Right ventricle myocardium inferior (tissue), 1 donor: Measurements from ENCODE around the gene RIMBP2. TPM values are rescaled to one million over a fixed set of nuclear protein-coding genes. Genes with fewer than 3 reads are reported as not detected.
"Not testable (repeated sequence)": the region's sequence is repeated elsewhere in the genome, so short reads cannot be mapped to it uniquely, and the experiment has no call there.

Source experiments
- ATAC-seq: fragments of 200-7000 bp; cut with Tn5 transposase; one replicate; pipeline ENCODE4 v1.9.1; 2020; ENCODE audit warnings: mild to moderate bottlenecking, moderate library complexity
- DNase-seq: peaks from one replicate; pipeline ENCODE4 v3.0.0; 2021; ENCODE audit errors: missing footprints
- intact Hi-C: fragments of 100-400 bp; cut with DNase I; formaldehyde crosslinking; loops from one replicate; pipeline ENCODE4 v1.11.0; 2022
- total RNA-seq: library from RNA; stranded (reverse); fragmentation: NEBNext Ultra II Directional; extraction: Animal tissue kit (Norgen Biotek cat#: 25700); gene quantifications from one replicate; pipeline ENCODE4 v1.2.1, GENCODE V29; 2021
- donor health status: DM: no; HTN: yes; CAD: no; lungs with severe emphysema.

RIMBP2 gene
- total RNA-seq, 1 donor from 2014 or later = not detected

DNA sequence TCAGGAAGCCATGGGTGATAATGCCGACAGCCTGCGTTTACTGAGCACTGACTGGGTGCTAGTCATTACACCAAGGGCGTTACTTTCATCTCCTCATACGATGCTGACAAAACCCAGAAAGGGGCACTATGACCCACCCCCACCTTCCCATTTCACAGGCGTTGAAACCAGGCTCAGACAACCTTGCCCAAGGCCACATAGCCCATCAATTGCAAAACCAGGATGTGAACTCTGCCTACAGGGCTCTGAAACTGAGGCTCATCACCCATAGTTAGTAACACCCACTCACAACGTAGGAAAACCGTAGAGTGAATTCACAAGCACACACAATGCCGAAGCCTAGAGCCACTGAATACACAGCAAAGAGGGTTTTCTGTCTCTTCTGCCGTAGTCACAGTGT, 119.9 kb downstream of the RIMBP2 start:
- intact Hi-C loops = no loop called here
- no peak for DNase-seq
- no peak for ATAC-seq

DNA sequence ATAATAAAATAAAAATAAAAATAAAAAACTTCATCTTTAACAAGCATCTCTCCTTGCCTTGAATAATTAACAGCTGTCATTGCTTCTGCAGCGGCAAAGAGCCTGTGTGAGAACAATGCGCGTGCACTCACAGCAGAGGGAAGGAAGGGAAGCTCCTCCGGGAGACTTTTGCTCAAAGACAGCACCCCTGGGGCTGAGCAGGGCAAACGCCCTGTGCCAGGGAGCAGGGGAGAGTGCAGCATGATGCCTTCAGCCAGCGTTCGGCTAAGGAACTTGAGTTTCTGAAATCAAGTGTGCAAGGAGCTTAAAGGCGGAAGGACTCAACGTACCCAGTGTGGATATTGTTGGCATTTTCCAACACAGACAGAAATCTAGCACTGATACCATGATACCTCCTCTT, 120.5 kb downstream of the RIMBP2 start:
- no peak for ATAC-seq
- intact Hi-C loops = no loop called here
- DNase-seq = no peak

DNA sequence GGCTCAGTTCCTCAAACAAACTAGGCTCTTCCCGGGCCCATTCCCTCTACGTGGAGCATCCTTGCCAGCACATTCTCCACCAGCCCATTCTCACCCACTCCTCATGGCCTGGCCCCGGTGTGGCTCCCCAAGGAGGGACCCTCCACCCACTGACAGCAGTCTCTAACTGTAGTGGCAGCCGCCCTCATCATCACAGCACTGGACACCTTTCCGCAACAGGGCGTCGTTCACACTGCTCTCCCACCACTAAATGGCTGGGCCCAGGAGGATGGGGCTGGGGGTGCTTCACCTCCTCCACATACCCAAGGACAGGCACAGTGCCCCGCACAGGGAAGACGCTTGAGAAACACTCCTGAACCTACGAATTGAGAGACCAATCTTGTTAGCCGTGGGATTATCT, 123.0 kb downstream of the RIMBP2 start:
- intact Hi-C loops = no loop called here
- no peak for DNase-seq
- ATAC-seq = no peak

DNA sequence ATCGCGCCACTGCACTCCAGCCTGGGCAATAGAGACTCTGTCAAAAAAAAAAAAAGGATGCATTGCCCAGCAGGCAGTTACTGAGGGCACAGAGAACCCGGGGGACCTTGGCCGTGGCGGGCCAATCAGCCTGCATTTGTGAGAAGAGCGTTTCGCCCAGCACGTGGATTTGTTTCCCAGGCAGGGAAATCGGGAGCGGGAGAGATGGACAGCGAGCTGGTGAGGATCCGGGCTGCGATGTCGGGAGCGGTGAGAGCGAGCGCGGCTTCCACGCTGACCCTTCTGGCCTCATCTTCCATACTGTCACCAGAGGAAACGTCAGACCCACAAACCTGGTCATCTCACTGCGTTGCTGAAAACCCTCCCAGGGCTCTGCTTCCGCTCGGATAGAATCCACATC, 123.5 kb downstream of the RIMBP2 start:
- intact Hi-C loops = no loop called here
- ATAC-seq = no peak

DNA sequence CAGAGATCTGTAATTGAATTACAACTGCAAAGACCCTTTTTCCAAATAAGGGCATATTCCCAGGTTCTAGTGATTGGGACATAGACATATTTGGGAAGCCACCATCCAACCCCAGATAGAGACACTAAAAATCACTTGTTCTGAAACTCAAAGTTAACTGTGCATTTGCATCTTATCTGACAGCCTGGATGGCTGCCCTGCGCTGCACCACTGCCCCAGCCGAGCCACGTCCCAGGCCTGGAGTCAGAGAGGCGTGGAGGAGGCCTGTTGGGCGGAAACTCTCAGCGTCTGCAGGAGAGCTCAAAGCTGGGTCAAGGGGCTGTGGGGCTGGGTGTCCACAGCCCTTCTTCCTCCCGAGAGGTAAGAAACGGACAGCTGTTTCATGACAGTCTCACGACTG, 124.4 kb downstream of the RIMBP2 start:
- DNase-seq (no peak), ATAC-seq (no peak)
- intact Hi-C loops = no loop called here

More for the DNA sequence above, 123.5 kb downstream of the RIMBP2 start:
- no peak for DNase-seq

DNA sequence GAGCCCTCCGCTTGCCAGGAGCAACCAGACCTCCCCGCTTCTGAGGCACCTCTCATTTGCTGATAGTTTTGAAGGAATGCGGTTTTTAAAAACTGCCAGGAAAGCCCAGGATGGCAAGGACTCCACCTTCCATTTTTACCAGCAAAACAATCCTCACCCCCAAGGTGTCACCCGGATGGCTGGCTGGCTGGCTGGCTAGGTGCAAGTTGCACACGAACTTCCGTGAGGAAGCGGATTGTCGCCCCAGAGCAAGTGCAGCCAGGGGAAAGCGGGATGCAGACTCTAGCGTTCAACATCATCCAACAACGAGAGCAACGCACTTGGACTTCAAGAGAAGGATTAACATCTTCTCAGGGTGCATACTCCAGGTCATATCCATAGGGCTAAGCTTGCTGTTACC, 125.4 kb downstream of the RIMBP2 start:
- ATAC-seq = no peak
- intact Hi-C loops = no loop called here

DNA sequence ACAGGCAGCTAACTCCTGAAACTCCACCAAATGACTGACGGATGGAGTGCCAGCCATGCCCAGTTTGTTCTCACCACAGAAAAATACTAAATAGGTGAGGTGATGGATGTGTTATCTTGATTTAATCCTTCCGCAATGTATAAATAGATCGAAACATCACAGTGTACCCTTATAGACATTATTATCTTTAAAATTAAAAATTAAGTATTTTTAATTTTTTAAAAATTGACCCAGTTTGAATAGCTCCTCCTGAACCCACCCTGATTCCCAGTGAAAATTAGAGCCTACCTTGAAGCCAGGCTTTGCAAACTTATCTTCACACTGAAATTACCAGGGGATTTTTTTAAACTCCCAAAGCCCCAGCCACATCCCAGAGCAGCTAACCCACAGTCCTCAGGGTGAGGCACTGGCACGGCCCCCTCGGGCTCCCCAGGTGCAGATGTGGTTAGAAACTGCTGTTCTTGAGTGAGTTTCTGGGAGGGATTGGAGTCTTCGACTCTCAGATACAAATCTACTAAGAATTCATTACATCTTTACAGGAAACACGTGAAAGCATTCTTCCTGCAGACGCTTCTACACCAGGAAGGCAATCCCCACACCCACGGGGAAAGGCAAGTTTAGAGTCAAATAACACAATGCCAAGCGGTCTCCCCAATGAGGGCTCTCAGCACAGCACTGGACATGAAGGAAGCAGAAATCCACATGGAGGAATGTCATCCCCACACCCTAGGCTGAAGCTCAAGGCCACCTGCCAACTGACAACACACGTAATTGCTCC, 126.4 kb downstream of the RIMBP2 start:
- DNase-seq = no peak
- ATAC-seq = no peak

More for the DNA sequence above, 125.4 kb downstream of the RIMBP2 start:
- no peak for DNase-seq

DNA sequence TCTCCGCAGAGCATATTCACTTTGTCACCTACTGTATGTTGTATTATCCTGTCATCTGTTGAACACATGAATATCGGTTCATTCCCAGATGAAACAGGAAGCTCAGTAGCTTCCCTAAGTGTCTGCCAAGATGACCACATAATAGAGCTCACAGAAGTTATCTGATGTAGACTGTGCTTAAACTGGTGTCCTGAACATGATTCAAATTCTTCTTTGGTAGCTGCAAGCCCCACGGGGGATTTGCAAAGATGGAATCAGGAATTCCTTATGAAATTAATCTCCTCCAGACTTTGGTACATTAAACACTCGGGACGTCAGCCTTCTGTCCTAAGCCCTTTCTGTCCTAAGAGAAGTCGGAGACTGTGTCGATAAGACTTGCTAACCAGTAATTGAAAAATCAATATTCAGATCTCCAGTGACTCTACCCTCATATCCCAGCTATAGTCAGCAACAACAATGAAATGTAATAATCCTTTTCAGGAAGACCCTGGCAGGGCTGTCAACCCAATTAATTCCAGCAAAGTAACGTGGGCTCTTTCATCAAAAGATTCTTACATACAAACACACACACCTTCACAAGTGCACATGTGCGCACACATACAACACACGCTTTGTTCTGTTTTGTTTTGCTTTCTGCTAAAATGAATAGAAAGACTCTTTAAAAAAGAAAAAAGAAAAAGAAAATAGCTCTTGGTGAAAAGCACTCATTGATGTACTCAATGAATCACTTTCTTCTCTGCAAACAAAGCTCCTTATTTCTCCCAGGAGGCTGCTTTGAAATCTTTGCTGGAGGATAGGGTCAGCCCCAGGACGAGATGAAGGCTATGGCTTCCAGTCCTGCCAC, 127.2 kb downstream of the RIMBP2 start:
- intact Hi-C loops = no loop called here
- no peak for ATAC-seq
- DNase-seq = no peak

More for the DNA sequence above, 126.4 kb downstream of the RIMBP2 start:
- intact Hi-C loops = no loop called here

DNA sequence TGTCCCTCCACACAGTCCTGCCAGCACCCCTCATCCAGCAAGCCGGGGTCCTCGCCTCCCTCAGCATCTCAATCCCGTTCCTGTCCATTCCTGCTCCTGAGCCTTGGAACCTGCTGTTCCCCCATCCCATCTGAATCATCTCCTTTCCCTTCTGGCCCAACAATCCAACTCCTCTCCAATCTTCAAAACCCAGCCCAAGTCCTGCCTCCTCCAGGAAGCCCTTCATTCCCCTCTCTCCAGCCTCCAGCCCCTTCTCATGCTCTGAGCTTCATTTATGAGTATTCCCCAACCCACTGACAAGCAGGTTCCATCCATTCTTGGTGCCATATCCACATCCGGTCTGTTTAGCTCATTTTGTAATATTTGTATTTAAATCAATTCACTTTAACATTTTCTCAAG, 128.1 kb downstream of the RIMBP2 start:
- DNase-seq (no peak), ATAC-seq (no peak)
- intact Hi-C loops = no loop called here

DNA sequence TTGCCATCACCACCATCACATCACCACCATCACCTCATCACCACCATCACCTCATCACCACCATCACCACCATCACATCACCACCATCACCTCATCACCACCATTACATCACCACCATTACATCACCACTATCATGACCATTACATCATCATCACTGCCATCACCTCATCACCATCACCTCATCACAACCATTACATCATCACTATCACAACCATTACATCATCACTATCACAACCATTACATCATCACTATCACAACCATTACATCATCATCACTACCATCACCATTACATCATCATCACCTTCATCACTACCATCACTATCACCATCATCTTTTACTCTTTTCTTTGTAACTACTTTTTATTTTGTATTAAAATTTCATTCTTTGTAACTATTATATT, 131.6 kb downstream of the RIMBP2 start:
- intact Hi-C loops, DNase-seq, ATAC-seq: not testable (repeated sequence)

DNA sequence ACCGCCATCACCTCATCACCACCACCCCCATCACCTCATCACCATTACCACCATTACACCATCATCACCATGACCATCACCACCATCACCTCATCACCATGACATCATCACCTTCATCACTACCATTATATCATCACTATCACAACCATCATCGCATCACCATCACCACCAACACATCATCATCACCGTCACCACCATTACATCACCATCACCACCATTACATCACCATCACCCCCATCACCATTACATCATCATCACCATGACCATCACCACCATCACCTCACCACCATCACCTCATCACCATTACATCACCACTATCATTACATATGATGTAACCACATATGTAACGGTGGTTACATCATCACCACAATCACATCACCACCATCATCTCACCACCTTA, 132.3 kb downstream of the RIMBP2 start:
- DNase-seq = no peak
- ATAC-seq = no peak
- intact Hi-C loops = no loop called here

DNA sequence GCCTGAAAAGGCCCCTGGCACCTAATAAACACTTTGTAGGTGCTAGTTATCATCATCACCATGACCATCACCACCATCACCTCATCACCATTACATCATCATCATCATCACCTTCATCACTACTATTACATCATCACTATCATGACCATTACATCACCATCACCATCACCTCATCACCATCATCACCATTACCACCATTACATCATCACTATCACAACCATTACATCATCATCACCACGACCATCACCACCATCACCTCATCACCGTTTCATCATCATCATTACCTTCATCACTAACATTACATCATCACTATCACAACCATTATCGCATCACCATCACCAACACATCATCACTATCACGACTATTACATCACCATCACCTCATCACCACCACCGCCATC, 132.8 kb downstream of the RIMBP2 start:
- intact Hi-C loops = no loop called here
- ATAC-seq (no peak), DNase-seq (no peak)

DNA sequence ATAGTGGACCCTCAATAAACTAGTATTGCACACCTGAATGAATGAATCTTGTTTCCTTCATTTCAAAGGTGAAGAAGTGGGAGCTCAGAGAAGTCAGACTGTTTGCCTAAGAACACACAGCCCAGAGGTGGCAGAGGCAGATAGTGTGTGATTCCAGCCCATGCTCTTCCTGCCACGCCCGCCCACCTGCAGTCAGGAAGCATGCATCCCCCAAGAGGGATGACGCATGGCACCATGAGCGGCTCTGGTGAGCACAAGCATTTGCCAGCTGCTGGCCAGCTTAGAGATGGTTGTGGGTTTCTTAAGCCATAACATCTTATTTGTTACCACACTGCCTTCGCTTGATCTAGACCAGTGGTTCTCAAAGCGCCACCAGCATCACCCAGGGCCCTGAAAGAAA, 133.8 kb downstream of the RIMBP2 start:
- DNase-seq (no peak), ATAC-seq (no peak)
- intact Hi-C loops = no loop called here

DNA sequence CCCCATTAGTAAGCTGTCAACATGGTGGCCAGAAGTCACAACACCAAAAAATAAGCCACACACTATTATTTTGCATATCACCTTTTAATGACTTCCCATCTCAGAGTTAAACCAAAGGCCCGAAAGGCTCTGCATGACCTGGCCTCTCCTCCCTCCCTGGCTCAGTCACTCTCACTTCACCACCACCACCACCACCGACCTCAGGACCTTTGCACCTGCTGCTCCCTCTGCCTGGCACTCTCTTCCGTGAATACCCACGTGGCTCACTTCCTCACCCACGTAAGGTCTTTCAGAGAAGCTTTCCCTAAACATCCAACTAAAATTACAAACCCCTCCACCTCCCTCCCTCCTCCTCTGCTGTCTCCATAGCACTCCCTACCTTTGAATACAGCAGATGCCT, 134.3 kb downstream of the RIMBP2 start:
- no peak for DNase-seq
- intact Hi-C loops = no loop called here
- no peak for ATAC-seq

DNA sequence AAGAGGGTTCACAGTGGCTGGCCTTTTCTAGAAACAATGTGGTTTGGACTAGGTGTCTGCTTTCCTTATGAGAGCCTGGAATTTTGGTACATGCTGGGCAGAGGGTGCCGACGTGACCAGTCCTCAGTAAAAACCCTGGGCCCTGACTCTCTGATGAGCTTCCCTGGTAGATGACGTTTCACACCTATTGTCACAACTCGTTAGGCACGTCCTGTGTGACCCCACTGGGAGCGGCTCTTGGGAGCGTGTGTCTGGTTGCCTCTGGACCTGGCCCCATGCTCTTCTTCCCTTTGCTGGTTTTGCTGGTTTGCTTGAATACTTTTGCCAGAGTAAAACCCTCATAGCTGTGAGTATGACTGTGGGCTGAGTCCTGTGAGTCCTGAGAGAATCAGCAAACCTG, 136.9 kb downstream of the RIMBP2 start:
- DNase-seq (no peak), ATAC-seq (no peak)
- intact Hi-C loops = no loop called here

DNA sequence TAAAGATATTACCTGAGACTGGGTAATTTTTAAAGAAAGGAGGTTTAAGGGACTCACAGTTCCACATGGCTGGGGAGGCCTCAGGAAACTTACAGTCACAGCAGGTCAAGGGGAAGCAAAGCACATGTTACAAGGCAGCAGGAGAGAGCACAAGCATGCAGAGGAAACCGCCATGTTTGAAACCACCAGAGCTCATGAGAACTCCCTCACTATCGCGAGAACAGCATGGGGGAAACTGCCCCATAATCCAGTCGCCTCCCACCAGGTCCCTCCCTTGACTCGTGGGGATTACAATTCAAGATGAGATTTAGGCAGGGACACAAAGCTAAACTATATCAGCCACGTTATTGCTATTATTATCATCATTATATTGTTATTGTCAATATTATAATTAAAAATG, 138.7 kb downstream of the RIMBP2 start:
- DNase-seq (no peak), ATAC-seq (no peak)
- intact Hi-C loops = no loop called here

DNA sequence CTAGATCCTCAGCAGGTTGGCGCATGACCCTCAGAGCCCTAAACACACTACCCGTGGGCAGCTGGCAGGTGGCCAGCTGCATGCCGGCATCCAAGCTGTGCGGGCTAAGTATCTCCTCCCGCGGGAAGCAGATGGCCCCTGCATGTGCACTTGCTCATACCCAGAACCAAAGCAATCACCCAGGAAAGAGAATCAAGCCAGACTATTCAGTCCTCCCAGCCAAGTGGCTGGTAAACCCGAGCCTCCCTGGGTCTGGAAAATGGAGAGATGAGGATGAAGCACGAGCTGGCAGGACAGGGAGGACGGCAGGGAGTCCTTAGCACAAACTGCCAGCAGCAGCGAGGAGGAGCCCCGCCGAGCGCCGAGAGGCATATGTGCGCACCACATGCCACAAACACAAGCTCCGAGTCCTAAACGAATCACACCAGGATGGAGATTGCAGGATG, 139.7 kb downstream of the RIMBP2 start:
- intact Hi-C loops = no loop called here
- DNase-seq (no peak), ATAC-seq (no peak)

DNA sequence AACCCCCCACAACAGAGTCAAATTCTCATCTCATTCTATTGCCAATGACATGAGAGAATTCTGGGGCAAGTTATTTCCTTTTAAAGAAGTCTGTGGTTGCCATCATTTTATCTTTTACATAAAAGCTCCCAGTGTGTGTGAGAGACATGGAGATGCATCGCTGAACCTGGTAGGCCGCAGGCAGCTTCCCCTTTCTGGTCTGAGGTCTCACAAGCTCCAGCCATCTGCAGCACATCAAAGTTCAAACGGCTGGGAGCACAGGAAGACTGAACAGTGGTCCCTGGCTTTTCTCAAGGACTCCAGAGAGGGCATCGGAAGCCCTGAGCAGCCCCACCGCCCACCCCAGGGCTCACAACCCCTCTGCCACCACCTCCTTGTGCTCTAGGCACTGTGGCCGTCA, 141.7 kb downstream of the RIMBP2 start:
- DNase-seq = no peak
- ATAC-seq = no peak
- intact Hi-C loops = no loop called here

DNA sequence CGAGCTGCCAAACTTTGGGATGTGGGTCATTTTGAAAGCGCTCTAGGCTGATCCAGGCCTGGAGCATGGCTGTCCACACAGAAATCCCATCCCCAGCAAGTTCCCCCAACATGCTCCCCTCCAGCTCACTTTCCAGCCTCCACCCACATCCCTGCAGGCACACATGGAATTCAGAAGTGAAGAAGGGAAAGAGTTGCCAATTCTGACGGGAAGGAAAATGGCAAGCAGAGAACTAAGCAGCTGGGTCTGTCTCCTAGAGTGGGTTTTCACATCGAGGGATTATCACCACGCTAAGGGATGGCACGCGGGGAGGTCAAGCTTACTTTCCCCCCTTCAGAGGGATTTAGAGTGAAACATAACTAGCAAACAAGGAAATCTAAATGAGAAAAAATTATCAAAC, 142.3 kb downstream of the RIMBP2 start:
- DNase-seq = no peak
- ATAC-seq = no peak
- intact Hi-C loops = no loop called here

DNA sequence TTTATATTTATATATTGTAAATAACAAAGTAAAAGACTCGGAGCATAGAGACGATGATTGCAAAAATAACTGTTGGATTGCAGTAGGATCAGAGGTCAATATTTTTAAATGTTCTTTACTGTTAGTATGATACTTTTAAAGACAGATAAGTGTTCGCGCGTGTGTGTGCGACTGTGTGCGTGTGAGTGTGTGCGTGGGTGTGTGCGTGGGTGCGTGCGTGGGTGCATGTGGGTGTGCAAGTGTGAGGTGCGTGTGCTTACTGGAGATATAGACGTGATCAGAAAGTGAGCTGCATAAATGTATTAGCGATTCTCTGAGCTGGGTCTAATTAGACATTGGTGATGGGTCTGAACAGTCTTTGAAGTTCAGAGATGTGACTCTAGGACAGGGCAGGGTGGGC, 142.9 kb downstream of the RIMBP2 start:
- DNase-seq = no peak
- no peak for ATAC-seq
- intact Hi-C loops = no loop called here
